IMR-90 (cell line): ENCODE measurements around the gene BROX. TPM values are rescaled to one million over a fixed set of nuclear protein-coding genes. Genes with fewer than 3 reads are reported as not detected.

ENCODE experiments used
- ATAC-seq: fragments of 200-7000 bp; cut with Tn5 transposase; 2 replicates; pipeline ENCODE4 v1.9.1; 2020; ENCODE audit warnings: low read depth, mild to moderate bottlenecking, moderate library complexity
- BruUV-seq: library from RNA; stranded (reverse); fragments of 400-500 nt; replicated peaks from 2 replicates; lab custom pipeline; 2021; lab: Mats Ljungman, UMichigan
- CTCF ChIA-PET: fragments of 300-600 bp; formaldehyde crosslinking; extraction: SDS; loops from one replicate; lab custom pipeline; 2021; ENCODE audit warnings: antibody characterized with exemption; lab: Yijun Ruan, JAX
- POLR2A ChIA-PET: fragments of 300-600 bp; sonication (Branson Sonifier 250); formaldehyde crosslinking; loops from one replicate; lab custom pipeline; 2022; ENCODE audit warnings: antibody characterized with exemption; ENCODE audit not compliant: unreplicated experiment; lab: Charles Lee
- DNase-seq: peaks from one replicate; pipeline ENCODE4 v3.0.0; 2013
- H2AFZ ChIP-seq: replicated peaks from 2 replicates; pipeline ENCODE3; 2013; ENCODE audit warnings: low read length, mild to moderate bottlenecking; ENCODE audit not compliant: poor library complexity
- H2AK5ac ChIP-seq: 2 replicates; pipeline ENCODE4 v1.6.1; 2013; ENCODE audit warnings: low read depth, low read length, inconsistent platforms
- H2AK9ac ChIP-seq: replicated peaks from 2 replicates; pipeline ENCODE3; 2013; ENCODE audit warnings: mild to moderate bottlenecking, low read depth, low read length, moderate library complexity; ENCODE audit not compliant: poor library complexity
- H2BK120ac ChIP-seq: 2 replicates; pipeline ENCODE4 v1.6.1; 2013; ENCODE audit warnings: low read depth, low read length, inconsistent platforms
- H2BK15ac ChIP-seq: 3 replicates; pipeline ENCODE4 v1.6.1; 2013; ENCODE audit warnings: low read depth, low read length, inconsistent platforms
- H2BK20ac ChIP-seq: 2 replicates; pipeline ENCODE4 v1.6.1; 2013; ENCODE audit warnings: low read depth, mild to moderate bottlenecking, inconsistent platforms, low read length, moderate library complexity
- H2BK5ac ChIP-seq: 2 replicates; pipeline ENCODE4 v1.6.1; 2013; ENCODE audit warnings: mild to moderate bottlenecking, low read depth, low read length, inconsistent platforms; ENCODE audit not compliant: poor library complexity, severe bottlenecking
- H3K14ac ChIP-seq: replicated peaks from 2 replicates; pipeline ENCODE4 v1.6.1; 2013; ENCODE audit warnings: low read depth, low read length, inconsistent platforms
- H3K18ac ChIP-seq: 2 replicates; pipeline ENCODE4 v1.6.1; 2013; ENCODE audit warnings: low read depth, low read length, control low read depth
- H3K23ac ChIP-seq: 2 replicates; pipeline ENCODE4 v1.6.1; 2013; ENCODE audit warnings: low read depth, low read length, inconsistent platforms
- H3K27ac ChIP-seq: 2 replicates; pipeline ENCODE4 v1.5.1; 2013; ENCODE audit warnings: mild to moderate bottlenecking, control low read depth, low read length; ENCODE audit not compliant: insufficient read depth
- H3K27me3 ChIP-seq: 2 replicates; pipeline ENCODE4 v1.6.1; 2013; ENCODE audit warnings: low read length; ENCODE audit not compliant: control insufficient read depth, insufficient read depth
- H3K36me3 ChIP-seq: 2 replicates; pipeline ENCODE4 v1.6.1; 2013; ENCODE audit warnings: low read length, mixed read lengths; ENCODE audit not compliant: control insufficient read depth, insufficient read depth
- H3K4ac ChIP-seq: 2 replicates; pipeline ENCODE4 v1.6.1; 2013; ENCODE audit warnings: low read depth, low read length, inconsistent platforms
- H3K4me1 ChIP-seq: 2 replicates; pipeline ENCODE4 v1.6.1; 2013; ENCODE audit warnings: low read length, mixed read lengths; ENCODE audit not compliant: control insufficient read depth, insufficient read depth
- H3K4me2 ChIP-seq: 2 replicates; pipeline ENCODE4 v1.6.1; 2013; ENCODE audit warnings: low read depth, mild to moderate bottlenecking, control low read depth, low read length, moderate library complexity
- H3K4me3 ChIP-seq: 2 replicates; pipeline ENCODE4 v1.5.1; 2013; ENCODE audit warnings: low read depth, mild to moderate bottlenecking, control low read depth, low read length, moderate library complexity; ENCODE audit not compliant: insufficient read depth
- H3K56ac ChIP-seq: 2 replicates; pipeline ENCODE4 v1.6.1; 2013; ENCODE audit warnings: low read length, inconsistent platforms; ENCODE audit not compliant: insufficient read depth; ENCODE audit errors: extremely low read depth
- H3K79me1 ChIP-seq, 2 experiments: 2 replicates each; pipeline ENCODE4 v1.6.1; 2013; ENCODE audit warnings: low read length in 2 of 2, inconsistent platforms in 1 of 2, low read depth in 1 of 2
- H3K9ac ChIP-seq: 2 replicates; pipeline ENCODE4 v1.6.1; 2013; ENCODE audit warnings: low read depth, low read length, control low read depth
- H3K9me1 ChIP-seq: 2 replicates; pipeline ENCODE4 v1.6.1; 2013; ENCODE audit warnings: low read length, inconsistent platforms; ENCODE audit not compliant: insufficient read depth
- H3K9me3 ChIP-seq: 2 replicates; pipeline ENCODE4 v1.6.1; 2013; ENCODE audit warnings: low read length; ENCODE audit not compliant: control insufficient read depth, insufficient read depth
- H4K20me1 ChIP-seq: 2 replicates; pipeline ENCODE4 v1.6.1; 2013; ENCODE audit warnings: low read length, inconsistent platforms; ENCODE audit not compliant: insufficient read depth
- H4K5ac ChIP-seq: 2 replicates; pipeline ENCODE4 v1.6.1; 2013; ENCODE audit warnings: mild to moderate bottlenecking, low read depth, low read length, control low read depth
- H4K8ac ChIP-seq, 2 experiments: 2 replicates each; pipeline ENCODE4 v1.6.1; 2013; ENCODE audit warnings: low read depth in 2 of 2, low read length in 2 of 2, control low read depth in 1 of 2, inconsistent platforms in 1 of 2
- H4K91ac ChIP-seq: 2 replicates; pipeline ENCODE4 v1.6.1; 2013; ENCODE audit warnings: low read depth, low read length, inconsistent platforms; ENCODE audit not compliant: insufficient read depth
- BHLHE40 ChIP-seq: fragments of 150-350 bp; IDR thresholded peaks from 2 replicates; pipeline ENCODE4 v1.6.1; 2016; ENCODE audit warnings: mild to moderate bottlenecking, low read depth, low read length
- CEBPB ChIP-seq: IDR thresholded peaks from 2 replicates; pipeline ENCODE4 v1.6.1; 2012; ENCODE audit warnings: low read depth, low read length, improper control_type of control experiment
- CHD1 ChIP-seq: IDR thresholded peaks from 2 replicates; pipeline ENCODE4 v1.6.1; 2012; ENCODE audit warnings: low read depth, low read length, improper control_type of control experiment
- FOS ChIP-seq: fragments of 150-350 bp; IDR thresholded peaks from 2 replicates; pipeline ENCODE4 v1.6.1; 2016; ENCODE audit warnings: low read depth, low read length
- MAFK ChIP-seq: IDR thresholded peaks from 2 replicates; pipeline ENCODE4 v1.6.1; 2012; ENCODE audit warnings: low read depth, low read length, improper control_type of control experiment
- MAZ ChIP-seq: IDR thresholded peaks from 2 replicates; pipeline ENCODE4 v1.6.1; 2012; ENCODE audit warnings: low read depth, mild to moderate bottlenecking, low read length, improper control_type of control experiment, moderate library complexity, borderline replicate concordance
- MXI1 ChIP-seq: IDR thresholded peaks from 2 replicates; pipeline ENCODE4 v1.6.1; 2012; ENCODE audit warnings: low read depth, mild to moderate bottlenecking, low read length, moderate library complexity, borderline replicate concordance
- NFE2L2 ChIP-seq: fragments of 150-350 bp; IDR thresholded peaks from 2 replicates; pipeline ENCODE4 v1.6.1; 2016; ENCODE audit warnings: low read depth, mild to moderate bottlenecking, low read length
- POLR2A ChIP-seq: IDR thresholded peaks from 2 replicates; pipeline ENCODE4 v1.6.1; 2012; ENCODE audit warnings: mild to moderate bottlenecking, low read depth, low read length
- RAD21 ChIP-seq: IDR thresholded peaks from 2 replicates; pipeline ENCODE4 v1.6.1; 2012; ENCODE audit warnings: low read length, improper control_type of control experiment
- RCOR1 ChIP-seq: IDR thresholded peaks from 2 replicates; pipeline ENCODE4 v1.6.1; 2012; ENCODE audit warnings: mild to moderate bottlenecking, low read length, improper control_type of control experiment; ENCODE audit not compliant: insufficient replicate concordance
- RFX5 ChIP-seq: IDR thresholded peaks from 2 replicates; pipeline ENCODE4 v1.8.0; 2012; ENCODE audit warnings: low read depth, mild to moderate bottlenecking, low read length, moderate library complexity
- SMC3 ChIP-seq: fragments of 150-350 bp; IDR thresholded peaks from 2 replicates; pipeline ENCODE4 v1.6.1; 2016; ENCODE audit warnings: low read depth, mild to moderate bottlenecking, antibody characterized with exemption, low read length, moderate library complexity
- WGBS, 2 experiments: methylation state at CpG; one replicate each; pipeline versions ENCODE4 v1.1.5 to v1.1.7; 2013; ENCODE audit warnings: missing lambda C conversion rate in 2 of 2; ENCODE audit not compliant: insufficient read length in 1 of 2; ENCODE audit errors: extremely low coverage in 2 of 2; 5-methylcytosine and 5-hydroxymethylcytosine counted together
- dilution Hi-C: fragments of 300-500 bp; cut with HindIII; formaldehyde crosslinking; loops from one replicate; pipeline ENCODE4 v1.14.3; 2018; ENCODE audit warnings: low sequenced_read_pairs; ENCODE audit not compliant: unreplicated experiment
- in situ Hi-C: fragments of 300-500 bp; cut with MboI; formaldehyde crosslinking; loops from 3 replicates; pipeline ENCODE4 v1.14.3; 2019; ENCODE audit warnings: low sequenced_read_pairs, inconsistent platforms, mixed read lengths
- intact Hi-C: fragments of 100-400 bp; cut with micrococcal nuclease; formaldehyde crosslinking; loops from 2 replicates; pipeline ENCODE4 v1.10.0; 2022
- polyA plus RNA-seq, 3 experiments: library from polyadenylated mRNA; depleted of rRNA; stranded (reverse); fragments of >200 nt; gene quantifications; 2 replicates each; pipeline ENCODE4 v1.2.3, GENCODE V29; 2012; ENCODE audit warnings: low replicate concordance in 1 of 3
- total RNA-seq: library from RNA; depleted of rRNA; stranded (reverse); fragments of >200 nt; gene quantifications from 2 replicates; pipeline ENCODE4 v1.2.3, GENCODE V29; 2012
- TF ChIP-seq, protein P1 (sequence below): fragments of 150-350 bp; IDR thresholded peaks from 2 replicates; pipeline ENCODE4 v1.6.1; 2016; ENCODE audit warnings: low read depth, mild to moderate bottlenecking, low read length, moderate library complexity, borderline replicate concordance
- TF ChIP-seq, protein P2 (sequence below): fragments of 150-350 bp; IDR thresholded peaks from 2 replicates; pipeline ENCODE4 v1.6.1; 2017; ENCODE audit warnings: mild to moderate bottlenecking, antibody characterized with exemption, low read length, low read depth
- TF ChIP-seq, protein P3 (sequence below): conservative IDR thresholded peaks from 2 replicates; pipeline ENCODE4 v1.5.1; 2012; ENCODE audit warnings: mild to moderate bottlenecking, low read depth, low read length, improper control_type of control experiment

Gene BROX
- total and polyA plus RNA-seq, 2 of the 4 experiments (the other 2 are of a cell fraction): 6.8 to 43.4 TPM

DNA sequence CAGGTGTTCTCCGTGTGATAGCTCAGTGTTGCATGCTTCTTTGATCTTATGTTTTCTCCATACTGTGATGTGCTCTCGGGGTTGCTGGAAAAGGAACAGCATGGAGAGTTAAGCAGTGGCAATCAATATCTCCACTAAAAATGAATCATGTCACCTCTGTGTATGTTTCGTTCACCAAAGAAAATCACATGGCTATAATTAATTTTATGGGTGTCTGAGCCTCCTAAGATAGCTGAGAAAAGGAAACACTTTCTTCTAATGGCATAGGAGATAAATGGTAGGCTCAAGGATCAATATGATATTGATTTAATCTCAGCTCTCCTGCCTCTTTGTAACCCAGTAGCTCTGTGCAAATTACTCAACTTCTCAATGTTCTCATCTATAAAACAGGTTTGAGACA lies 38.9 kb downstream of the BROX start:
- Histone ChIP-seq H2AK9ac (no peak overlapping the region), H3K56ac (no peak overlapping the region), H3K9me3 (no peaks in the 10 kb centered on the region), H3K23ac (no peak overlapping the region), H2AK5ac (no peak overlapping the region), H3K9me1 (no peaks in the 10 kb centered on the region; the same call in 1 of the 2 replicates), H3K4me2 (no peak overlapping the region), H2BK120ac (no peak overlapping the region), H3K4me1 (no peaks in the 10 kb centered on the region), H4K20me1 (no peaks in the 10 kb centered on the region), H3K79me1 (no peaks in the 10 kb centered on the region), H3K4ac (no peak overlapping the region), H2BK5ac (no peak overlapping the region), H3K4me3 (no peak overlapping the region), H4K91ac (no peak overlapping the region), H4K8ac (no peak overlapping the region), H4K5ac (no peak overlapping the region), H3K27me3 (peaks cover 2% of the 10 kb centered on the region), H3K27ac (no peak overlapping the region), H3K9ac (no peak overlapping the region), H2BK20ac (no peak overlapping the region), H3K36me3 (no peaks in the 10 kb centered on the region), H2AFZ (no peak overlapping the region), H3K14ac (no peak overlapping the region), H2BK15ac (no peak overlapping the region), H3K18ac (no peak overlapping the region)
- WGBS, 2 experiments: no CpG with 5 or more reads among the region's 3 CpGs
- no peak for TF ChIP-seq RFX5
- TF ChIP-seq NFE2L2: no peak
- no peak for TF ChIP-seq RAD21
- TF ChIP-seq MAZ: no peak
- no peak for TF ChIP-seq FOS
- no peak for TF ChIP-seq CEBPB
- TF ChIP-seq RCOR1: no peak
- TF ChIP-seq BHLHE40: no peak
- TF ChIP-seq CHD1: no peak
- TF ChIP-seq, protein P1, sequence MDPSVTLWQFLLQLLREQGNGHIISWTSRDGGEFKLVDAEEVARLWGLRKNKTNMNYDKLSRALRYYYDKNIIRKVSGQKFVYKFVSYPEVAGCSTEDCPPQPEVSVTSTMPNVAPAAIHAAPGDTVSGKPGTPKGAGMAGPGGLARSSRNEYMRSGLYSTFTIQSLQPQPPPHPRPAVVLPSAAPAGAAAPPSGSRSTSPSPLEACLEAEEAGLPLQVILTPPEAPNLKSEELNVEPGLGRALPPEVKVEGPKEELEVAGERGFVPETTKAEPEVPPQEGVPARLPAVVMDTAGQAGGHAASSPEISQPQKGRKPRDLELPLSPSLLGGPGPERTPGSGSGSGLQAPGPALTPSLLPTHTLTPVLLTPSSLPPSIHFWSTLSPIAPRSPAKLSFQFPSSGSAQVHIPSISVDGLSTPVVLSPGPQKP: no peak
- TF ChIP-seq, protein P2, sequence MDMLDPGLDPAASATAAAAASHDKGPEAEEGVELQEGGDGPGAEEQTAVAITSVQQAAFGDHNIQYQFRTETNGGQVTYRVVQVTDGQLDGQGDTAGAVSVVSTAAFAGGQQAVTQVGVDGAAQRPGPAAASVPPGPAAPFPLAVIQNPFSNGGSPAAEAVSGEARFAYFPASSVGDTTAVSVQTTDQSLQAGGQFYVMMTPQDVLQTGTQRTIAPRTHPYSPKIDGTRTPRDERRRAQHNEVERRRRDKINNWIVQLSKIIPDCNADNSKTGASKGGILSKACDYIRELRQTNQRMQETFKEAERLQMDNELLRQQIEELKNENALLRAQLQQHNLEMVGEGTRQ: no peak
- no peak for TF ChIP-seq POLR2A
- no peak for TF ChIP-seq MAFK
- TF ChIP-seq MXI1: no peak
- TF ChIP-seq SMC3: no peak
- TF ChIP-seq, protein P3, sequence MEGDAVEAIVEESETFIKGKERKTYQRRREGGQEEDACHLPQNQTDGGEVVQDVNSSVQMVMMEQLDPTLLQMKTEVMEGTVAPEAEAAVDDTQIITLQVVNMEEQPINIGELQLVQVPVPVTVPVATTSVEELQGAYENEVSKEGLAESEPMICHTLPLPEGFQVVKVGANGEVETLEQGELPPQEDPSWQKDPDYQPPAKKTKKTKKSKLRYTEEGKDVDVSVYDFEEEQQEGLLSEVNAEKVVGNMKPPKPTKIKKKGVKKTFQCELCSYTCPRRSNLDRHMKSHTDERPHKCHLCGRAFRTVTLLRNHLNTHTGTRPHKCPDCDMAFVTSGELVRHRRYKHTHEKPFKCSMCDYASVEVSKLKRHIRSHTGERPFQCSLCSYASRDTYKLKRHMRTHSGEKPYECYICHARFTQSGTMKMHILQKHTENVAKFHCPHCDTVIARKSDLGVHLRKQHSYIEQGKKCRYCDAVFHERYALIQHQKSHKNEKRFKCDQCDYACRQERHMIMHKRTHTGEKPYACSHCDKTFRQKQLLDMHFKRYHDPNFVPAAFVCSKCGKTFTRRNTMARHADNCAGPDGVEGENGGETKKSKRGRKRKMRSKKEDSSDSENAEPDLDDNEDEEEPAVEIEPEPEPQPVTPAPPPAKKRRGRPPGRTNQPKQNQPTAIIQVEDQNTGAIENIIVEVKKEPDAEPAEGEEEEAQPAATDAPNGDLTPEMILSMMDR: no peak
- intact Hi-C loops: no loop called here
- POLR2A ChIA-PET: no interaction called here
- in situ Hi-C loops: no loop called here
- DNase-seq (no peak), ATAC-seq (no peak)
- no TSS peak for BruUV-seq
- CTCF ChIA-PET: interaction anchor here (0.5 to 1.0 kb wide), 3 partner anchors 12 to 331 kb away, joined by 3 to 6 read pairs (median 5); no protein-coding TSS in a partner anchor
- dilution Hi-C loops: no loop called here
